Neural cell (in vitro differentiated cells): ENCODE results near the gene GMEB2.

Source experiments
- EZH2 ChIP-seq: fragments of 200-600, 300-800 bp; shearing (Covaris generic), sonication (generic); IDR thresholded peaks from 2 replicates; pipeline ENCODE4 v1.6.1; 2014; ENCODE audit warnings: antibody characterized with exemption, low read length, borderline replicate concordance, mild to moderate bottlenecking; ENCODE audit not compliant: insufficient read depth, poor library complexity, severe bottlenecking
- TAF1 ChIP-seq: IDR thresholded peaks from 2 replicates; pipeline ENCODE4 v1.6.1; 2012; ENCODE audit warnings: low read depth

GRCh38 chr20:63588641-63589041 lies 38.3 kb downstream of the GMEB2 start:
- TF ChIP-seq TAF1 (no peak), EZH2 (no peak)
